IMR-90 (cell line): Measurements from ENCODE around the gene LSM14B. TPM values are rescaled to one million over a fixed set of nuclear protein-coding genes. Genes with fewer than 3 reads are reported as not detected.
"Not testable (repeated sequence)": the region's sequence is repeated elsewhere in the genome, so short reads cannot be mapped to it uniquely, and the experiment has no call there.

Source experiments
- ATAC-seq: fragments of 200-7000 bp; cut with Tn5 transposase; 2 replicates; pipeline ENCODE4 v1.9.1; 2020; ENCODE audit warnings: low read depth, mild to moderate bottlenecking, moderate library complexity
- BruUV-seq: library from RNA; stranded (reverse); fragments of 400-500 nt; replicated peaks from 2 replicates; lab custom pipeline; 2021; lab: Mats Ljungman, UMichigan
- CTCF ChIA-PET: fragments of 300-600 bp; formaldehyde crosslinking; extraction: SDS; loops from one replicate; lab custom pipeline; 2021; ENCODE audit warnings: antibody characterized with exemption; lab: Yijun Ruan, JAX
- POLR2A ChIA-PET: fragments of 300-600 bp; sonication (Branson Sonifier 250); formaldehyde crosslinking; loops from one replicate; lab custom pipeline; 2022; ENCODE audit warnings: antibody characterized with exemption; ENCODE audit not compliant: unreplicated experiment; lab: Charles Lee
- DNase-seq: peaks from one replicate; pipeline ENCODE4 v3.0.0; 2013
- H2AFZ ChIP-seq: replicated peaks from 2 replicates; pipeline ENCODE3; 2013; ENCODE audit warnings: low read length, mild to moderate bottlenecking; ENCODE audit not compliant: poor library complexity
- H2AK5ac ChIP-seq: 2 replicates; pipeline ENCODE4 v1.6.1; 2013; ENCODE audit warnings: low read depth, low read length, inconsistent platforms
- H2AK9ac ChIP-seq: replicated peaks from 2 replicates; pipeline ENCODE3; 2013; ENCODE audit warnings: mild to moderate bottlenecking, low read depth, low read length, moderate library complexity; ENCODE audit not compliant: poor library complexity
- H2BK120ac ChIP-seq: 2 replicates; pipeline ENCODE4 v1.6.1; 2013; ENCODE audit warnings: low read depth, low read length, inconsistent platforms
- H2BK15ac ChIP-seq: 3 replicates; pipeline ENCODE4 v1.6.1; 2013; ENCODE audit warnings: low read depth, low read length, inconsistent platforms
- H2BK20ac ChIP-seq: 2 replicates; pipeline ENCODE4 v1.6.1; 2013; ENCODE audit warnings: low read depth, mild to moderate bottlenecking, inconsistent platforms, low read length, moderate library complexity
- H2BK5ac ChIP-seq: 2 replicates; pipeline ENCODE4 v1.6.1; 2013; ENCODE audit warnings: mild to moderate bottlenecking, low read depth, low read length, inconsistent platforms; ENCODE audit not compliant: poor library complexity, severe bottlenecking
- H3K14ac ChIP-seq: replicated peaks from 2 replicates; pipeline ENCODE4 v1.6.1; 2013; ENCODE audit warnings: low read depth, low read length, inconsistent platforms
- H3K18ac ChIP-seq: 2 replicates; pipeline ENCODE4 v1.6.1; 2013; ENCODE audit warnings: low read depth, low read length, control low read depth
- H3K23ac ChIP-seq: 2 replicates; pipeline ENCODE4 v1.6.1; 2013; ENCODE audit warnings: low read depth, low read length, inconsistent platforms
- H3K27ac ChIP-seq: 2 replicates; pipeline ENCODE4 v1.5.1; 2013; ENCODE audit warnings: mild to moderate bottlenecking, control low read depth, low read length; ENCODE audit not compliant: insufficient read depth
- H3K27me3 ChIP-seq: 2 replicates; pipeline ENCODE4 v1.6.1; 2013; ENCODE audit warnings: low read length; ENCODE audit not compliant: control insufficient read depth, insufficient read depth
- H3K36me3 ChIP-seq: 2 replicates; pipeline ENCODE4 v1.6.1; 2013; ENCODE audit warnings: low read length, mixed read lengths; ENCODE audit not compliant: control insufficient read depth, insufficient read depth
- H3K4ac ChIP-seq: 2 replicates; pipeline ENCODE4 v1.6.1; 2013; ENCODE audit warnings: low read depth, low read length, inconsistent platforms
- H3K4me1 ChIP-seq: 2 replicates; pipeline ENCODE4 v1.6.1; 2013; ENCODE audit warnings: low read length, mixed read lengths; ENCODE audit not compliant: control insufficient read depth, insufficient read depth
- H3K4me2 ChIP-seq: 2 replicates; pipeline ENCODE4 v1.6.1; 2013; ENCODE audit warnings: low read depth, mild to moderate bottlenecking, control low read depth, low read length, moderate library complexity
- H3K4me3 ChIP-seq: 2 replicates; pipeline ENCODE4 v1.5.1; 2013; ENCODE audit warnings: low read depth, mild to moderate bottlenecking, control low read depth, low read length, moderate library complexity; ENCODE audit not compliant: insufficient read depth
- H3K56ac ChIP-seq: 2 replicates; pipeline ENCODE4 v1.6.1; 2013; ENCODE audit warnings: low read length, inconsistent platforms; ENCODE audit not compliant: insufficient read depth; ENCODE audit errors: extremely low read depth
- H3K79me1 ChIP-seq, 2 experiments: 2 replicates each; pipeline ENCODE4 v1.6.1; 2013; ENCODE audit warnings: low read length in 2 of 2, inconsistent platforms in 1 of 2, low read depth in 1 of 2
- H3K9ac ChIP-seq: 2 replicates; pipeline ENCODE4 v1.6.1; 2013; ENCODE audit warnings: low read depth, low read length, control low read depth
- H3K9me1 ChIP-seq: 2 replicates; pipeline ENCODE4 v1.6.1; 2013; ENCODE audit warnings: low read length, inconsistent platforms; ENCODE audit not compliant: insufficient read depth
- H3K9me3 ChIP-seq: 2 replicates; pipeline ENCODE4 v1.6.1; 2013; ENCODE audit warnings: low read length; ENCODE audit not compliant: control insufficient read depth, insufficient read depth
- H4K20me1 ChIP-seq: 2 replicates; pipeline ENCODE4 v1.6.1; 2013; ENCODE audit warnings: low read length, inconsistent platforms; ENCODE audit not compliant: insufficient read depth
- H4K5ac ChIP-seq: 2 replicates; pipeline ENCODE4 v1.6.1; 2013; ENCODE audit warnings: mild to moderate bottlenecking, low read depth, low read length, control low read depth
- H4K8ac ChIP-seq, 2 experiments: 2 replicates each; pipeline ENCODE4 v1.6.1; 2013; ENCODE audit warnings: low read depth in 2 of 2, low read length in 2 of 2, control low read depth in 1 of 2, inconsistent platforms in 1 of 2
- H4K91ac ChIP-seq: 2 replicates; pipeline ENCODE4 v1.6.1; 2013; ENCODE audit warnings: low read depth, low read length, inconsistent platforms; ENCODE audit not compliant: insufficient read depth
- WGBS, 2 experiments: methylation state at CpG; one replicate each; pipeline versions ENCODE4 v1.1.5 to v1.1.7; 2013; ENCODE audit warnings: missing lambda C conversion rate in 2 of 2; ENCODE audit not compliant: insufficient read length in 1 of 2; ENCODE audit errors: extremely low coverage in 2 of 2; 5-methylcytosine and 5-hydroxymethylcytosine counted together
- dilution Hi-C: fragments of 300-500 bp; cut with HindIII; formaldehyde crosslinking; loops from one replicate; pipeline ENCODE4 v1.14.3; 2018; ENCODE audit warnings: low sequenced_read_pairs; ENCODE audit not compliant: unreplicated experiment
- in situ Hi-C: fragments of 300-500 bp; cut with MboI; formaldehyde crosslinking; loops from 3 replicates; pipeline ENCODE4 v1.14.3; 2019; ENCODE audit warnings: low sequenced_read_pairs, inconsistent platforms, mixed read lengths
- intact Hi-C: fragments of 100-400 bp; cut with micrococcal nuclease; formaldehyde crosslinking; loops from 2 replicates; pipeline ENCODE4 v1.10.0; 2022
- polyA plus RNA-seq, 3 experiments: library from polyadenylated mRNA; depleted of rRNA; stranded (reverse); fragments of >200 nt; gene quantifications; 2 replicates each; pipeline ENCODE4 v1.2.3, GENCODE V29; 2012; ENCODE audit warnings: low replicate concordance in 1 of 3
- total RNA-seq: library from RNA; depleted of rRNA; stranded (reverse); fragments of >200 nt; gene quantifications from 2 replicates; pipeline ENCODE4 v1.2.3, GENCODE V29; 2012

The LSM14B gene
- total and polyA plus RNA-seq, 2 of the 4 experiments (the other 2 are of a cell fraction), result 23.7 to 41.1 TPM

DNA sequence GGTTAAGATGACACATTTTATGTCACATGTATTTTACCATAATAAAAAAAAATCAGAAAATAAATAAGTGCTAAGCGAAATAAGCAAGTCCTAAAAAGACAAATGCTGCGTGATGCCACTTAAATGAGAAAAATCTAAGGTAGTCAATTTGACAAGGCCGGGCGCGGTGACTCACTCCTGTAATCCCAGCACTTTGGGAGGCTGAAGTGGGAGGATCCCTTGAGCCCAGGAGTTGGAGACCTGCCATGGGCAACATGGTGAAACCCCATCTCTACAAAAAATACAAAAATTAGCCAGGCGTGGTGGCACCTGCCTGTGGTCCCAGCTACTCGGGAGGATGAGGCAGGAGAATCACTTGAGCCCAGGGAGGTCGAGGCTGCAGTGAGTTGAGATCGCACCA is 38.1 kb upstream of the LSM14B start:
- H3K79me1 ChIP-seq, H2BK15ac ChIP-seq, H2BK120ac ChIP-seq, intact Hi-C loops, H4K20me1 ChIP-seq, CTCF ChIA-PET, H3K9ac ChIP-seq, H4K8ac ChIP-seq, dilution Hi-C loops, H3K4me2 ChIP-seq, POLR2A ChIA-PET, H3K14ac ChIP-seq, H3K4me1 ChIP-seq, BruUV-seq, H2BK5ac ChIP-seq, H3K23ac ChIP-seq, H3K56ac ChIP-seq, H2AK9ac ChIP-seq, H3K4ac ChIP-seq, in situ Hi-C loops, H4K5ac ChIP-seq, H4K91ac ChIP-seq, H2BK20ac ChIP-seq, H3K27ac ChIP-seq, DNase-seq, H3K9me3 ChIP-seq, H3K36me3 ChIP-seq, H3K18ac ChIP-seq, H2AK5ac ChIP-seq, H2AFZ ChIP-seq, ATAC-seq, H3K4me3 ChIP-seq: not testable (repeated sequence)
- no CpG with 5 or more reads among the region's 9 CpGs for WGBS, 2 experiments
- H3K27me3 ChIP-seq, result peaks cover 13% of the 10 kb centered on the region
- peaks cover 11% of the 10 kb centered on the region for H3K9me1 ChIP-seq
